ENCODE results near the gene SLC43A3. TPM values are rescaled to one million over a fixed set of nuclear protein-coding genes. Genes with fewer than 3 reads are reported as not detected.

SLC43A3 gene
- total and polyA plus RNA-seq, 2 experiments from 2014 or later = 23.2 to 33.3 TPM

- Histone ChIP-seq H3K36me3 (ENCODE audit: low read depth) (no peaks in the 10 kb centered on the region), H4K20me1 (ENCODE audit: insufficient read depth) (no peaks in the 10 kb centered on the region), H3K4me1 (ENCODE audit: insufficient read depth) (no peaks in the 10 kb centered on the region; the same call in 1 of the 2 replicates), H3K4me2 (ENCODE audit: unreplicated experiment) (no peak overlapping the region), H3K9me3 (ENCODE audit: low read depth) (no peaks in the 10 kb centered on the region), H2AFZ (no peak overlapping the region), H3K4me3 (no peak overlapping the region), H3K27me3 (replicated peaks; ENCODE audit: insufficient read depth) (no peaks in the 10 kb centered on the region), H3K9me2 (ENCODE audit: insufficient read depth) (no peaks in the 10 kb centered on the region), H3F3A (ENCODE audit: insufficient read depth) (no peaks in the 10 kb centered on the region), H3K79me2 (ENCODE audit: insufficient read depth) (no peaks in the 10 kb centered on the region), H3K27ac (no peak overlapping the region), H3K9ac (no peak overlapping the region)
- in situ Hi-C loops (cut with MboI) = no loop called here
- TF ChIP-seq EZH2phosphoT487 (IDR thresholded peaks at IDR 0.05; ENCODE audit: insufficient read depth, low read depth) = no peak
- TF ChIP-seq EZH2 (IDR thresholded peaks at IDR 0.05; ENCODE audit: insufficient read depth, poor library complexity, severe bottlenecking) = no peak
- 42 to 51% methylated on average over 2 of the region's 2 CpGs for WGBS, 2 experiments (ENCODE audit: low coverage in 1 of 2, low lambda C conversion rate in 2 of 2, missing lambda C conversion rate in 2 of 2)
- no peak for DNase-seq
These were observed 30.2 kb downstream of the SLC43A3 start for GRCh38 chr11:57396744-57397143.

GRCh38 chr11:57395905-57396623, 30.9 kb downstream of the SLC43A3 start:
- no peaks in the 10 kb centered on the region for H3K79me2 ChIP-seq (ENCODE audit: insufficient read depth)
- H3K4me3 ChIP-seq = no peak overlapping the region
- H3K9ac ChIP-seq = no peak overlapping the region
- H3K36me3 ChIP-seq (ENCODE audit: low read depth) = no peaks in the 10 kb centered on the region
- no peaks in the 10 kb centered on the region for H4K20me1 ChIP-seq (ENCODE audit: insufficient read depth)
- H3K27ac ChIP-seq = no peak overlapping the region
- H3K9me3 ChIP-seq (ENCODE audit: low read depth) = no peaks in the 10 kb centered on the region
- 0 out of 2 replicates have a peak, but pooled peaks cover 1% of the 10 kb centered on the region for H3F3A ChIP-seq (ENCODE audit: insufficient read depth)
- no peak for TF ChIP-seq EZH2 (IDR thresholded peaks at IDR 0.05; ENCODE audit: insufficient read depth, poor library complexity, severe bottlenecking)
- H2AFZ ChIP-seq = no peak overlapping the region
- 66 to 67% methylated on average over 11 of the region's 11 CpGs for WGBS, 2 experiments (ENCODE audit: low coverage in 1 of 2, low lambda C conversion rate in 2 of 2, missing lambda C conversion rate in 2 of 2)
- DNase-seq = no peak
- no peaks in the 10 kb centered on the region for H3K27me3 ChIP-seq (replicated peaks; ENCODE audit: insufficient read depth)
- in situ Hi-C loops (cut with MboI) = no loop called here
- no peak overlapping the region for H3K4me2 ChIP-seq (ENCODE audit: unreplicated experiment)
- no peaks in the 10 kb centered on the region for H3K9me2 ChIP-seq (ENCODE audit: insufficient read depth)
- H3K4me1 ChIP-seq (ENCODE audit: insufficient read depth) = no peaks in the 10 kb centered on the region; the same call in 1 of the 2 replicates

GRCh38 chr11:57394203-57394965, 32.5 kb downstream of the SLC43A3 start:
- Histone ChIP-seq H3K27ac (no peak overlapping the region), H3K9ac (no peak overlapping the region), H3K4me3 (no peak overlapping the region), H3K79me2 (ENCODE audit: insufficient read depth) (no peaks in the 10 kb centered on the region), H3K9me2 (ENCODE audit: insufficient read depth) (no peaks in the 10 kb centered on the region), H3F3A (ENCODE audit: insufficient read depth) (0 out of 2 replicates have a peak, but pooled peaks cover 5% of the 10 kb centered on the region), H3K9me3 (ENCODE audit: low read depth) (no peaks in the 10 kb centered on the region), H3K36me3 (ENCODE audit: low read depth) (no peaks in the 10 kb centered on the region), H4K20me1 (ENCODE audit: insufficient read depth) (no peaks in the 10 kb centered on the region), H3K4me2 (ENCODE audit: unreplicated experiment) (no peak overlapping the region), H3K4me1 (ENCODE audit: insufficient read depth) (no peaks in the 10 kb centered on the region; the same call in 1 of the 2 replicates), H3K27me3 (replicated peaks; ENCODE audit: insufficient read depth) (no peaks in the 10 kb centered on the region), H2AFZ (no peak overlapping the region)
- in situ Hi-C loops (cut with MboI) = no loop called here
- no peak for DNase-seq
- WGBS, 2 experiments (ENCODE audit: low coverage in 1 of 2, low lambda C conversion rate in 2 of 2, missing lambda C conversion rate in 2 of 2) = 60 to 73% methylated on average over 4 of the region's 4 CpGs
- no peak for TF ChIP-seq EZH2 (IDR thresholded peaks at IDR 0.05; ENCODE audit: insufficient read depth, poor library complexity, severe bottlenecking)
- no peak for TF ChIP-seq EZH2phosphoT487 (IDR thresholded peaks at IDR 0.05; ENCODE audit: insufficient read depth, low read depth)

- no peaks in the 10 kb centered on the region; the same call in 1 of the 2 replicates for H3K4me1 ChIP-seq (ENCODE audit: insufficient read depth)
- 0 out of 2 replicates have a peak, but pooled peaks cover 5% of the 10 kb centered on the region for H3F3A ChIP-seq (ENCODE audit: insufficient read depth)
- no peaks in the 10 kb centered on the region for H3K27me3 ChIP-seq (replicated peaks; ENCODE audit: insufficient read depth)
- no peak overlapping the region for H3K4me3 ChIP-seq
- no peak overlapping the region for H2AFZ ChIP-seq
- H3K27ac ChIP-seq = no peak overlapping the region
- no peaks in the 10 kb centered on the region for H3K79me2 ChIP-seq (ENCODE audit: insufficient read depth)
- H3K9me2 ChIP-seq (ENCODE audit: insufficient read depth) = no peaks in the 10 kb centered on the region
- H3K9ac ChIP-seq = no peak overlapping the region
- 72% methylated on average over 4 of the region's 4 CpGs for WGBS, 2 experiments (ENCODE audit: low coverage in 1 of 2, low lambda C conversion rate in 2 of 2, missing lambda C conversion rate in 2 of 2)
- no peaks in the 10 kb centered on the region for H3K36me3 ChIP-seq (ENCODE audit: low read depth)
- H3K4me2 ChIP-seq (ENCODE audit: unreplicated experiment) = no peak overlapping the region
- H4K20me1 ChIP-seq (ENCODE audit: insufficient read depth) = no peaks in the 10 kb centered on the region
- TF ChIP-seq EZH2 (IDR thresholded peaks at IDR 0.05; ENCODE audit: insufficient read depth, poor library complexity, severe bottlenecking) (no peak), EZH2phosphoT487 (IDR thresholded peaks at IDR 0.05; ENCODE audit: insufficient read depth, low read depth) (no peak)
- no peaks in the 10 kb centered on the region for H3K9me3 ChIP-seq (ENCODE audit: low read depth)
- no peak for DNase-seq
- in situ Hi-C loops (cut with MboI) = no loop called here
These were observed 34.2 kb downstream of the SLC43A3 start for GRCh38 chr11:57392763-57393105.
